GM23338 (cell line): ENCODE data around the gene ZBTB8A. TPM values are rescaled to one million over a fixed set of nuclear protein-coding genes. Genes with fewer than 3 reads are reported as not detected.

Source experiments
- ATAC-seq: fragments of 200-7000 bp; cut with Tn5 transposase; 3 replicates; pipeline ENCODE4 v1.9.1; 2020
- DNase-seq: peaks from one replicate; pipeline ENCODE4 v3.0.0-alpha.2; 2015; ENCODE audit warnings: low spot score
- H2AFZ ChIP-seq: fragments of 200-600 bp; sonication (generic); 2 replicates; pipeline ENCODE4 v1.8.0; 2016; ENCODE audit warnings: antibody characterized with exemption, mild to moderate bottlenecking, moderate library complexity
- H3F3A ChIP-seq: fragments of 200-600 bp; sonication (generic); replicated peaks from 2 replicates; pipeline ENCODE4 v1.8.0; 2017; ENCODE audit warnings: antibody characterized with exemption, mixed run types, low read depth
- H3K27ac ChIP-seq: fragments of 200-600 bp; sonication (generic); 2 replicates; pipeline ENCODE4 v1.6.1; 2016; ENCODE audit warnings: low read depth
- H3K27me3 ChIP-seq: fragments of 200-600 bp; sonication (generic); 2 replicates; pipeline ENCODE4 v1.8.0; 2016; ENCODE audit warnings: mild to moderate bottlenecking, mixed run types, moderate library complexity; ENCODE audit not compliant: insufficient read depth
- H3K36me3 ChIP-seq: fragments of 200-600 bp; sonication (generic); 2 replicates; pipeline ENCODE4 v1.8.0; 2016; ENCODE audit warnings: mild to moderate bottlenecking; ENCODE audit not compliant: insufficient read depth
- H3K4me1 ChIP-seq: fragments of 200-600 bp; sonication (generic); 2 replicates; pipeline ENCODE4 v1.8.0; 2016; ENCODE audit warnings: mild to moderate bottlenecking, moderate library complexity; ENCODE audit not compliant: insufficient read depth
- H3K4me2 ChIP-seq: fragments of 200-600 bp; sonication (generic); 2 replicates; pipeline ENCODE4 v1.7.1; 2017; ENCODE audit warnings: mixed run types
- H3K4me3 ChIP-seq: fragments of 200-600 bp; sonication (generic); 2 replicates; pipeline ENCODE4 v1.6.1; 2016; ENCODE audit warnings: mixed run types
- H3K79me2 ChIP-seq: fragments of 200-600 bp; sonication (generic); replicated peaks from 2 replicates; pipeline ENCODE4 v1.8.0; 2017; ENCODE audit warnings: mild to moderate bottlenecking; ENCODE audit not compliant: insufficient read depth
- H3K9me2 ChIP-seq: fragments of 200-600 bp; sonication (generic); 2 replicates; pipeline ENCODE4 v1.8.0; 2017; ENCODE audit not compliant: insufficient read depth
- H4K20me1 ChIP-seq: fragments of 200-600 bp; sonication (generic); replicated peaks from 2 replicates; pipeline ENCODE4 v1.8.0; 2017; ENCODE audit warnings: mild to moderate bottlenecking; ENCODE audit not compliant: insufficient read depth
- H3K27ac Mint-ChIP-seq: 2 replicates; pipeline ENCODE4 v1.8.0; 2020; ENCODE audit warnings: inconsistent platforms, mild to moderate bottlenecking, moderate library complexity, mixed read lengths
- H3K27me3 Mint-ChIP-seq: 3 replicates; pipeline ENCODE4 v1.8.0; 2022; ENCODE audit warnings: low read depth, mild to moderate bottlenecking, moderate library complexity, mixed read lengths, inconsistent platforms; ENCODE audit not compliant: insufficient read depth, poor library complexity
- H3K36me3 Mint-ChIP-seq: 3 replicates; pipeline ENCODE4 v1.8.0; 2021; ENCODE audit warnings: low read depth, mild to moderate bottlenecking, inconsistent platforms, moderate library complexity, mixed read lengths
- H3K4me1 Mint-ChIP-seq: 3 replicates; pipeline ENCODE4 v1.8.0; 2020; ENCODE audit warnings: mild to moderate bottlenecking, inconsistent platforms, mixed read lengths
- H3K4me3 Mint-ChIP-seq: 3 replicates; pipeline ENCODE4 v1.8.0; 2021; ENCODE audit warnings: moderate library complexity, mild to moderate bottlenecking, inconsistent platforms, mixed read lengths
- H3K9me3 Mint-ChIP-seq: 3 replicates; pipeline ENCODE4 v1.8.0; 2020; ENCODE audit warnings: moderate library complexity, mild to moderate bottlenecking, inconsistent platforms, mixed read lengths
- CREB1 ChIP-seq: fragments of 250-450 bp; sonication (Bioruptor Pico); IDR thresholded peaks from 2 replicates; pipeline ENCODE4 v1.5.0; 2020; ENCODE audit warnings: low read depth, mild to moderate bottlenecking, moderate library complexity
- EZH2 ChIP-seq: fragments of 200-600 bp; sonication (generic); IDR thresholded peaks from one replicate; pipeline ENCODE4 v1.8.0; 2017; ENCODE audit warnings: antibody characterized with exemption, mild to moderate bottlenecking, low read depth; ENCODE audit not compliant: unreplicated experiment
- POLR2AphosphoS5 ChIP-seq: IDR thresholded peaks from 2 replicates; pipeline ENCODE4 v1.6.1; 2016; ENCODE audit warnings: antibody characterized with exemption, low read depth
- REST ChIP-seq: IDR thresholded peaks from one replicate; pipeline ENCODE4 v1.6.1; 2018; ENCODE audit warnings: antibody characterized with exemption; ENCODE audit not compliant: unreplicated experiment
- ZNF114 ChIP-seq: fragments of 250-450 bp; sonication (Bioruptor Pico); IDR thresholded peaks from 2 replicates; pipeline ENCODE4 v1.5.0; 2020; ENCODE audit warnings: mild to moderate bottlenecking, moderate library complexity
- ZNF331 ChIP-seq: fragments of 250-450 bp; sonication (Bioruptor Pico); IDR thresholded peaks from 2 replicates; pipeline ENCODE4 v1.5.0; 2020; ENCODE audit warnings: low read depth, mild to moderate bottlenecking, moderate library complexity
- polyA plus RNA-seq: library from polyadenylated mRNA; unstranded; fragments of >200 nt; fragmentation: Nextera tagmentation; extraction: Ambion mirVana; gene quantifications from 2 replicates; pipeline ENCODE4 v1.2.1, GENCODE V29; 2016
- total RNA-seq: library from RNA; depleted of rRNA; stranded (reverse); fragments of >200 nt; shearing (Covaris generic); gene quantifications from 2 replicates; pipeline ENCODE4 v1.2.3, GENCODE V29; 2014
- TF ChIP-seq, protein P1 (sequence below): IDR thresholded peaks from 2 replicates; pipeline ENCODE4 v1.6.1; 2016; ENCODE audit warnings: antibody characterized with exemption
- TF ChIP-seq, protein P2 (sequence below), 2 experiments: fragments of 200-600 bp in 1 of 2; sonication (generic) in 1 of 2; conservative IDR thresholded peaks; 2 replicates each; pipeline versions ENCODE4 v1.5.1 to v1.6.1; 2016 to 2017; ENCODE audit warnings: antibody characterized with exemption in 2 of 2, low read depth in 2 of 2, mild to moderate bottlenecking in 2 of 2, moderate library complexity in 1 of 2

The ZBTB8A gene
- total and polyA plus RNA-seq, 2 experiments from 2014 or later = 6.1 to 8.4 TPM

DNA sequence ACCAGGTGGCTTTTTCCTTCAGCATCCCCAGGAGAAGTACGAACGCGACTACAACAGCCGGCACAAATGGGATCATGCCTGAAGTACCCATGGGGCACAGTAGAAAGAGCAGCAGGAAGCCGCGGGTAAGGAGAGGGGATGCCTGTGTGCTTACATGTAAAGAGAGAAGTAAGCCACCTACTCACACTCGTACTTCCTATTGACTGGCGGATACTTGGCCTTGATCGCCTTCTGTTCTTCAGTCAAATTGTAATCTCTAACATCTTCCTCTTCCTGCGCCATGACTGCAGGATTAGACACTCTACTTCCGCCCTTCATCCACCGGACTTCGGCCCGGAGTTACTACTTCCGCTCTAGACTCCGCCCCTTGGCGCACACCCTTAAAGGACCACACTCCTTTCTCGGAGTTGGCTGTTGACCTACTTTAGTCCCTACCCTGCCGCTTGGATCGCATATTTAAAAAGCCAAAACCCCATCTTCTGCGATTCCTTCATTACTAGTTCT lies 111.1 kb downstream of the ZBTB8A start, which contains the start of gene ZBTB8OS:
Gene ZBTB8OS, minus strand, starts transcription at position 303 of the 504 bp plus-strand sequence. Its CDS starts 21 bp downstream, at position 282.
- Mint-ChIP-seq H3K27me3 (peaks cover 8% of the 10 kb centered on the region), H3K36me3 (peaks cover 71% of the 10 kb centered on the region), H3K27ac (peak within 1 kb of the TSS; percentile 100), H3K4me3 (peak within 1 kb of the TSS; percentile 97), H3K9me3 (peaks cover 3% of the 10 kb centered on the region; the same call in 2 of the 3 replicates), H3K4me1 (peaks cover 17% of the 10 kb centered on the region)
- Histone ChIP-seq H4K20me1 (peaks cover 24% of the 10 kb centered on the region), H3K27ac (peak within 1 kb of the TSS; percentile 99), H3K4me2 (peak within 1 kb of the TSS; percentile 93), H2AFZ (peak within 1 kb of the TSS; percentile 78), H3K36me3 (peaks cover 29% of the 10 kb centered on the region), H3K9me2 (no peaks in the 10 kb centered on the region), H3F3A (peaks cover 26% of the 10 kb centered on the region), H3K4me3 (peak within 1 kb of the TSS; percentile 84), H3K4me1 (peaks cover 25% of the 10 kb centered on the region), H3K27me3 (no peaks in the 10 kb centered on the region), H3K79me2 (peaks cover 89% of the 10 kb centered on the region)
- DNase-seq = peak; percentile 97
- ATAC-seq = peak; percentile 84
- TF ChIP-seq ZNF114 (CRISPR knock-in tag) = no peak
- TF ChIP-seq, protein P1, sequence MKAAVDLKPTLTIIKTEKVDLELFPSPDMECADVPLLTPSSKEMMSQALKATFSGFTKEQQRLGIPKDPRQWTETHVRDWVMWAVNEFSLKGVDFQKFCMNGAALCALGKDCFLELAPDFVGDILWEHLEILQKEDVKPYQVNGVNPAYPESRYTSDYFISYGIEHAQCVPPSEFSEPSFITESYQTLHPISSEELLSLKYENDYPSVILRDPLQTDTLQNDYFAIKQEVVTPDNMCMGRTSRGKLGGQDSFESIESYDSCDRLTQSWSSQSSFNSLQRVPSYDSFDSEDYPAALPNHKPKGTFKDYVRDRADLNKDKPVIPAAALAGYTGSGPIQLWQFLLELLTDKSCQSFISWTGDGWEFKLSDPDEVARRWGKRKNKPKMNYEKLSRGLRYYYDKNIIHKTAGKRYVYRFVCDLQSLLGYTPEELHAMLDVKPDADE = peak; percentile 85
- TF ChIP-seq POLR2AphosphoS5 = peak; percentile 78
- no peak for TF ChIP-seq ZNF331
- no peak for TF ChIP-seq REST
- TF ChIP-seq, protein P2, sequence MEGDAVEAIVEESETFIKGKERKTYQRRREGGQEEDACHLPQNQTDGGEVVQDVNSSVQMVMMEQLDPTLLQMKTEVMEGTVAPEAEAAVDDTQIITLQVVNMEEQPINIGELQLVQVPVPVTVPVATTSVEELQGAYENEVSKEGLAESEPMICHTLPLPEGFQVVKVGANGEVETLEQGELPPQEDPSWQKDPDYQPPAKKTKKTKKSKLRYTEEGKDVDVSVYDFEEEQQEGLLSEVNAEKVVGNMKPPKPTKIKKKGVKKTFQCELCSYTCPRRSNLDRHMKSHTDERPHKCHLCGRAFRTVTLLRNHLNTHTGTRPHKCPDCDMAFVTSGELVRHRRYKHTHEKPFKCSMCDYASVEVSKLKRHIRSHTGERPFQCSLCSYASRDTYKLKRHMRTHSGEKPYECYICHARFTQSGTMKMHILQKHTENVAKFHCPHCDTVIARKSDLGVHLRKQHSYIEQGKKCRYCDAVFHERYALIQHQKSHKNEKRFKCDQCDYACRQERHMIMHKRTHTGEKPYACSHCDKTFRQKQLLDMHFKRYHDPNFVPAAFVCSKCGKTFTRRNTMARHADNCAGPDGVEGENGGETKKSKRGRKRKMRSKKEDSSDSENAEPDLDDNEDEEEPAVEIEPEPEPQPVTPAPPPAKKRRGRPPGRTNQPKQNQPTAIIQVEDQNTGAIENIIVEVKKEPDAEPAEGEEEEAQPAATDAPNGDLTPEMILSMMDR (conservative IDR thresholded peaks at IDR 0.05; ENCODE audit: low read depth in 2 of 2) = no peak
- peak; percentile 26; the same call in 1 of the 2 replicates for TF ChIP-seq CREB1 (CRISPR knock-in tag)
- TF ChIP-seq EZH2 = no peak
